Activated T-cell treated with anti-CD3 and anti-CD28 coated beads, Interleukin-2, amount 50 U/mL, for 72 hours (primary cell): Measurements from ENCODE around the gene TENM4. TPM values are rescaled to one million over a fixed set of nuclear protein-coding genes. Genes with fewer than 3 reads are reported as not detected.

ENCODE experiments used
- ATAC-seq, 2 donors: fragments of 150-1000 bp; cut with Tn5 transposase; replicated peaks in 1 of 2; 2 replicates each; pipeline ENCODE4 v1.10.0; 2021; ENCODE audit warnings: moderate library complexity in 2 of 2, mild to moderate bottlenecking in 1 of 2
- DNase-seq, 2 donors: peaks; one replicate each; pipeline ENCODE4 v3.0.0; 2021 to 2022; ENCODE audit warnings: mixed read lengths in 1 of 2
- H3K27ac Mint-ChIP-seq: one replicate; pipeline ENCODE4 v1.8.0; 2022; ENCODE audit warnings: mild to moderate bottlenecking, moderate library complexity, mixed read lengths
- H3K27me3 Mint-ChIP-seq: one replicate; pipeline ENCODE4 v1.8.0; 2022; ENCODE audit warnings: low read depth, mixed read lengths
- H3K36me3 Mint-ChIP-seq, 2 donors: one replicate each; pipeline ENCODE4 v1.8.0; 2022; ENCODE audit warnings: mixed read lengths in 2 of 2, mild to moderate bottlenecking in 1 of 2; ENCODE audit not compliant: insufficient read depth in 2 of 2
- H3K4me1 Mint-ChIP-seq: one replicate; pipeline ENCODE4 v1.8.0; 2022; ENCODE audit warnings: low read depth, mixed read lengths
- H3K4me3 Mint-ChIP-seq, 2 donors: one replicate each; pipeline ENCODE4 v1.8.0; 2022; ENCODE audit warnings: mild to moderate bottlenecking in 2 of 2, mixed read lengths in 2 of 2, moderate library complexity in 2 of 2
- H3K9me3 Mint-ChIP-seq, 2 donors: one replicate each; pipeline ENCODE4 v1.8.0; 2022; ENCODE audit warnings: mixed read lengths in 2 of 2
- total RNA-seq, 2 donors: library from RNA; stranded (reverse); gene quantifications; one replicate each; pipeline ENCODE4 v1.2.3, GENCODE V29; 2022

TENM4 gene
- total RNA-seq, 2 donors from 2014 or later: 0.21 TPM; not detected in 1

DNA sequence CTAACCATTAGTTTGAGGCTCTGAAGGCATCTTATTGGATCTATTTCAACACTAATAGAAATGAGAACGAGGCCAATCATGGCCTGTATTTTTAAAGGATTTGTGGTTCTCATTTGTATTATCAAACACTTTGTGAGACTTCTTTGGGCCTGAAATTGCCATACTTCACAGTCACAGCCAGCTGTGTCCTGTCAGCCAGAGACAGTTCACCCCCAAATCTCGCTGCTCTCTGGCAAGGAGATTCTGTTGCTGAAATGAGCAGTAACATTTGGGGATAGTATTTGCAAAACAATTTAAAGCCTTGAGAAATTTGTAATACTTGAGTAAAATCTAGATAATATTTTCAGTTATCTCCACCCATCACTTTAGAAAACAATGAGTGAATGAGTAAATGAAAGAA is 26.9 kb upstream of the TENM4 start:
- Mint-ChIP-seq H3K9me3 (no peaks in the 10 kb centered on the region), H3K4me1 (no peaks in the 10 kb centered on the region)
- no peak for ATAC-seq

DNA sequence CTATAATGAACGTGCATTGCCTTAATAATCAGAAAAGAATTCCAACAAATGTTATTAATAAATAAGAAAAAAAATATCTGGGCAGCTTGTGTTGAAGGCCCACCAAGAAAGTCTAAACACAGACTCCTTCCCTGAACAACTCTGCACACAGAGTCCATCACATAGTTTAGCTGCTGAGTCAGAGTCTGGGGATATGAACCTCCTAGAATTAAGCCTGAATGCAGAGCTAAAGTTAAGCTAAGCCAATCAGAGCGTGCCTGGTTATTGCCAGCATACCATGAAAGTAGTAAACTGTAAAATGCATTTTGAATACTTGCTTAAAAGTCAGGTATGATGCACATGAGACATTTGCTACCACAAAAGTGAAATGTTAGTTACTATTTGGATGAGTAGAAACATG is 25.6 kb upstream of the TENM4 start:
- Mint-ChIP-seq H3K27ac (no peak overlapping the region), H3K36me3 (no peaks in the 10 kb centered on the region), H3K9me3 (no peaks in the 10 kb centered on the region), H3K4me3 (no peak overlapping the region), H3K4me1 (no peaks in the 10 kb centered on the region), H3K27me3 (no peaks in the 10 kb centered on the region)
- DNase-seq: no peak
- ATAC-seq: no peak

More for the DNA sequence above, 26.9 kb upstream of the TENM4 start:
- no peak overlapping the region for H3K4me3 Mint-ChIP-seq
- H3K27ac Mint-ChIP-seq: no peak overlapping the region
- no peaks in the 10 kb centered on the region for H3K27me3 Mint-ChIP-seq
- no peaks in the 10 kb centered on the region for H3K36me3 Mint-ChIP-seq
- no peak for DNase-seq

DNA sequence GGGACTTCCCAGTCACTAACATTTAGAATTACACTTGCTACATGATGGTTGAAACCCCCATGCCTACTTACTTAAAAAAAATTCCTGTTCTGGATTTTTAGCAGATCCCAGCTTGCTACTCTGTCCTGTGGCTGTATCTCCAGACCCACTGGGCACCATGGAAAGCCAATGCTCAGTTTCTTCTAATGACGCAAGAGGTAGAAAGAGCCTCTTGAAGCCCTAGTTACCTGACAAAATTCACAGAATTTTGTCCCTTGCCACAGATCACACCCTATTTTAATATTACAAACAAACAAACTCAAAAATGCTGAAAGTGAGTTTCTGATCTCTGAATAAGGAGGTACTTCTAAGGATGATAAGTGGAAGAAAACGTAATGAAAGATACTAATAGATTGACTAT is 24.3 kb upstream of the TENM4 start:
- H3K27me3 Mint-ChIP-seq: no peaks in the 10 kb centered on the region
- no peak for ATAC-seq
- H3K27ac Mint-ChIP-seq: no peak overlapping the region
- DNase-seq: no peak
- H3K9me3 Mint-ChIP-seq: no peaks in the 10 kb centered on the region
- H3K36me3 Mint-ChIP-seq: no peaks in the 10 kb centered on the region
- H3K4me1 Mint-ChIP-seq: no peaks in the 10 kb centered on the region
- H3K4me3 Mint-ChIP-seq: no peak overlapping the region

DNA sequence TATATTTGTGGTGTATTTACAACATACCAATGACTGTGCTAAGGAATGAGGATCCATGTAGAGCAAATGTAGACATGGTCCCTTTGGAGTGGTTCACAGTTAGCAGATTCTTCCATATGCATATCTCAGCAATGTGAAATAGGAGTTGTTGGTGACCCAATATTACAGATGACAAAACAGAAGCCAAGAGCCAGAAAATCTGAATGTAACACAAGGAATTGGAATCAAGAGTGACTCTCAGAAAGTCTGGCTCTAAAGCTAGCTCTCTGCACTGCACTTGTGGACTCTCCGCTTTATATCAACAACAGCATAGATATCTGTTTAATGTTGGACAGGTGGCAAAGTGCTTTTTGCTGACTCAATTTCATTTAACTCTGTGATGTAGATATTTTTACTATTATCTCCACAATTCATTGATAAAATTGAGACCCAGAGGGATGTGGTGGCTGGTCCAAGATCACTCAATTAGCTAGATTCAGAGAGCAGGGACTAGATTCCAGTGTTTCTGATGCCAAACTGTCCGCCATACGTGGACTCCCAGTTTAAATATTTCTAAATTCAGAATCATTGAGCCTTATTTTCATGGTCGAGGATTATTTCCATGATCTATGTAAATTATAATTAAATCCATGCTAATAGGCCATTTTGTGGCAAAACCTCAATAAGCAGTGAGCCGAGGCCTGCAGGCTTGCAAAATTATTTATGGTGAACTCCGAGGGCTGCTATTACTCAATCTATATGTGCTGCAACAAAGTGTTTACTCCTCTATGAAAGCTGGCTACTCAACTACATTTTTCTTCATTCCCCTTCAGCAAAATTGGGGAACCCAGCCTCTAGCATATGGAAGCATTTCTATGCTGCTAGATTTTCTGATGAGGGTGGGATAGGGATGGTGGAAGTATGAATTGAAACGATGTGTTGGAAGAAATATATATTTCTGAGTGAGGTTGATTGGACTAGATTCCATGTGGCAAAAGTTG is 21.1 kb upstream of the TENM4 start:
- no peaks in the 10 kb centered on the region for H3K27me3 Mint-ChIP-seq
- ATAC-seq (no peak), DNase-seq (no peak)
- no peaks in the 10 kb centered on the region for H3K4me1 Mint-ChIP-seq
- no peaks in the 10 kb centered on the region for H3K36me3 Mint-ChIP-seq
- no peak overlapping the region for H3K27ac Mint-ChIP-seq
- no peaks in the 10 kb centered on the region for H3K9me3 Mint-ChIP-seq
- no peak overlapping the region for H3K4me3 Mint-ChIP-seq

DNA sequence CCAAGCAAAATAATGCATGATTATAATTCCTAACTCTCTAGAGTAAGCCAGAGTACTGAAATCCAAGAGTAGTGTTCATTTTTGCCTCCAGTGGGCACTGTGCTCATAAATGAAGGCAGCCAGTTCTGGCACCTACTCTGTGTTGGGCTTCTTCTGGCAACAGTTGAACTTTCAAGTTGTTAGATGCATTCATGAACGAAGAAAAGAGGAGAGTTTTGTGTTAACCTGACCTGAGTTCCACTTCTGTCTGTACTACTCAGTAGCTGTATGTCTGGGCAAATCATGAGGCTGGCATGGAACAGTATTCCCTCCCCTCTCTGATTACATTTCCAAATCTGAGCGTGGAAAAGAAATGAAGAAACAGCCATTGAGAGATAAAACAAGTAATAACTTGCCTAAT is 20.3 kb upstream of the TENM4 start:
- DNase-seq: no peak
- no peak for ATAC-seq
- H3K9me3 Mint-ChIP-seq: no peaks in the 10 kb centered on the region

DNA sequence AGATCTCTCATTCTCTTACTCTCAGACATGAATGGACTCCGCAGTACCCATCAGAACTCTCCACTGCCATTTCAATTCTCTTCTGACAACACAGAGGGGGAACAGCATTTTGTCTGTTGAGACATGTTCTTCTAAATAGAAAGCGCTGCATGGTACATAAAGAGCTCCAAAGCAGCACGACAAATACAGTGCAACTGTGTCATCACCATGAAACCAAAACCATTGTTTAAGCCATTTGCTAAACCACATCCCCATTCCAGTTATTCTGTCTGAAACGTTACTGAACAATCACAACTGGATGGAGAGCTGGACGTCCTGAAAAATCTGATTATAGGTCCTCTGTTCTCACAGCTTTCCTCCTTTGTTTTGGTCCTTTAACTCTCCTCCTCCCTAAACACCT is 17.9 kb upstream of the TENM4 start:
- no peaks in the 10 kb centered on the region for H3K27me3 Mint-ChIP-seq
- DNase-seq (no peak), ATAC-seq (no peak)
- H3K36me3 Mint-ChIP-seq: no peaks in the 10 kb centered on the region
- H3K9me3 Mint-ChIP-seq: no peaks in the 10 kb centered on the region
- H3K4me3 Mint-ChIP-seq: no peak overlapping the region
- H3K27ac Mint-ChIP-seq: no peak overlapping the region
- no peaks in the 10 kb centered on the region for H3K4me1 Mint-ChIP-seq

More for the DNA sequence above, 20.3 kb upstream of the TENM4 start:
- Mint-ChIP-seq H3K27ac (no peak overlapping the region), H3K36me3 (no peaks in the 10 kb centered on the region), H3K4me1 (no peaks in the 10 kb centered on the region), H3K27me3 (no peaks in the 10 kb centered on the region), H3K4me3 (no peak overlapping the region)

DNA sequence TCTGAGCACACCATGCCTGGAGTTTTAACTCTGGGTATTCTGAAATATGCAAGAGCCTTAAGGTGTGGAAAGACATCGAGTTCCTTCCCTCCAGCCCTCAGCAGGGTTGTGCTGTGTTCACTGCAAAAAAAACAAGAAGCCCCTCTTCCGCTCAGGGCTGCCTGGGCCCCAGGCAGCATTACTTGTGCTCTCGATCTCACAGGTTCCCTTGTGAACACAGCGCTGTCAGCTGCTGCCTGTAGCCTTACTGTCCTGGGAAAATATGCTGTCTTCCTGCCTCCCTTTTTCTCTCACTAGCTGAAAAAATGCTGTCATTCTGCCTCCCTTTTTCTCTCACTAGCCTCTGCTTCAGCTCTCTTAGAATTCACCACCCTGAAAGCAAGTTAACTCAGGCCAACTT is 15.7 kb upstream of the TENM4 start:
- H3K27ac Mint-ChIP-seq: no peak overlapping the region
- no peaks in the 10 kb centered on the region for H3K4me1 Mint-ChIP-seq
- H3K9me3 Mint-ChIP-seq: no peaks in the 10 kb centered on the region
- no peak for DNase-seq
- no peaks in the 10 kb centered on the region for H3K36me3 Mint-ChIP-seq
- H3K27me3 Mint-ChIP-seq: no peaks in the 10 kb centered on the region
- H3K4me3 Mint-ChIP-seq: no peak overlapping the region
- ATAC-seq: no peak

DNA sequence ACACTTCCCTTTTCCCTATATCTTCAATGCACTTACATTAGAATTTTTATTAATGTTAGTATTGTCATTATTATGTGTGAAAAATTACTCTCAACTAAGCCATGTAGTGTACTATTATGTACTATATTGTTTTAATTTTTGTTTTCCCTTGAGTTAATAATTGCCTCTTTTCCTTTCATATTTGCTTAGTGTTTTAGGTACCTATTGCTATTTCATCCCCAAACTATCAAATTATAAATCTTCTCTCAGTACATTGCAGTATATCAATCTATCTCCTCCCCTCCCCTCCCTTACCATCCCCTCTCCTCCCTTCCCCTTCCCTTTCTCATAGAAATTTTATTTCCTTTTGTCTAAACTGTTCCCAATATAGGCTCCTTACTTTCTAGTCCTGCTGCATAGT is 12.8 kb upstream of the TENM4 start:
- no peak overlapping the region for H3K27ac Mint-ChIP-seq
- no peaks in the 10 kb centered on the region for H3K36me3 Mint-ChIP-seq
- no peak for ATAC-seq
- no peak overlapping the region for H3K4me3 Mint-ChIP-seq
- no peaks in the 10 kb centered on the region for H3K4me1 Mint-ChIP-seq
- DNase-seq: no peak
- no peaks in the 10 kb centered on the region for H3K27me3 Mint-ChIP-seq
- H3K9me3 Mint-ChIP-seq: no peaks in the 10 kb centered on the region

DNA sequence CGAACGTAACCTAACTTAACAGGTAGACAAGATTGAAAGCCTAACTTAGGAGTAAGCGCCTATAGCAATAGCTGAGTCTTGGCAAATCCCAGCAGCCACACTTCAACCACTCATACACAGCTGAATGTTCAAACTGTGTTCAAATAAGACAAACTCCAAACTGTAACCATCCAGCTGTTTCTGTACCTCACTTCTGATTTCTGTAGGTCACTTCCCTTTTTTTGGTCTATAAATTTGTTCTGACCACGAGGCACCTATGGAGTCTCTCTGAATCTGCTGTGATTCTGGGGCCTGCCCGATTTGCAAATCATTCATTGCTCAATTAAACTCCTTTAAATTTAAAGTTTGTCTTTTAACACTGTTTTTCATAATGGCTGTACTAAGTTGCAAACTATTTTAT is 8.2 kb upstream of the TENM4 start:
- no peak overlapping the region for H3K4me3 Mint-ChIP-seq
- no peaks in the 10 kb centered on the region for H3K36me3 Mint-ChIP-seq
- DNase-seq: no peak
- H3K27ac Mint-ChIP-seq: no peak overlapping the region
- H3K9me3 Mint-ChIP-seq: peaks cover 0 to 3% of the 10 kb centered on the region in 2 donors
- H3K27me3 Mint-ChIP-seq: no peaks in the 10 kb centered on the region
- no peak for ATAC-seq
- H3K4me1 Mint-ChIP-seq: no peaks in the 10 kb centered on the region

DNA sequence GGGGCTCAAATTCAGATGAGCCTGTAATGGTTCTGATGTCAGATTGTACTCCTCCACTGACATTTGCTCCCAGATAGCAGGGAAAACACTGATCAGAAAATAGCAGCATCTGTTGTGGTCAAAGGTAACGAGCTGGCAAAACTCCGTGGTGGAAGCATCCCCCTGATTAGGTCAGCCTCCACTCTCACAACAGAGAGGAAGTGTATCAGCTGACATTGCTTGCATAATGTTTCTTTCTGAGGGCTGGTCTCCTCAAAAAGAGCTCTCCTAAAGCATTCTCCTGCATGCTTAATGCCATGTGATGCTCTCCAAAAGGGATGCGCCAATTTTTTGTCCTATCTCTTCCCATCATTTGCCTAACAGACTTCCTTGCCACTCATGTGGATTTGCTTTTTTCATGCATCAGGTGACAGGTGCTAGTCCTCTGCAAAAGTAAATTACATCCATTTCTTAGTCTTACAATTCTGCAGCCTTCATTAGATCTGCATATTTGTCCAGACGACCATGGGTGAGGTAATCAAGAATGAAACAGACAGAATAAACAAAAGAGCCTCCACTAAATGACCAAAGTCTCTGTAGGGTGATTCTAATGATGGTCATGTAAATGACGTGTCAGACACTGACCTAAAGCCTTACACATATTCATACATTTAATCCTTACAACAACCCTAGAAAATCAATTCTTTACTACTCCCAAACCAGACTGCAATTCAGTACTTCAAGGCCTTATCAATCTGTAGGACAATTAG is 6.4 kb upstream of the TENM4 start:
- DNase-seq (no peak), ATAC-seq (no peak)
- no peaks in the 10 kb centered on the region for H3K4me1 Mint-ChIP-seq
- peaks cover 0 to 4% of the 10 kb centered on the region in 2 donors for H3K9me3 Mint-ChIP-seq
- no peak overlapping the region for H3K27ac Mint-ChIP-seq
- H3K4me3 Mint-ChIP-seq: no peak overlapping the region
- H3K27me3 Mint-ChIP-seq: peaks cover 17% of the 10 kb centered on the region
- no peaks in the 10 kb centered on the region for H3K36me3 Mint-ChIP-seq

DNA sequence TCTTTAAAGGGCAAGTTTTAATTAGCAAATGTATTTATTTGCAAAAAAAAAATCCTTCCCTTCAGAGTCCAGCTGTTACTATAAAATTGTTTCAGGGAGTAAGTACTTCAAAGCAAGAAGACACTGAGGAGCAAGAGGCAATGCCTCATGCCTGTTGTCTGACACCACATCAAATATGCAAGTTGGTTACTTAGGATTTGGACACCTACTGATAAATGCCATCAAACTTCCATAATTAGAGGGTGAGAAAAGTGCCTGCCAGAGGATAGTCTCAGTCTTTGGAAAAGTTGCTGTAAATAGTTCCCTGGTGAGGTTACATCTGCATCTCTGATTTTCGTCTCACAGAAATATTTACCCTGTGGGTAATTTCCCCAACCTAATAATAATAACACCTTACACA is 4.1 kb upstream of the TENM4 start:
- Mint-ChIP-seq H3K27me3 (peaks cover 33% of the 10 kb centered on the region), H3K27ac (no peak overlapping the region), H3K4me1 (no peaks in the 10 kb centered on the region), H3K36me3 (peaks cover 2 to 3% of the 10 kb centered on the region in 2 donors), H3K9me3 (peaks cover 0 to 4% of the 10 kb centered on the region in 2 donors), H3K4me3 (no peak overlapping the region)
- ATAC-seq (no peak), DNase-seq (no peak)

DNA sequence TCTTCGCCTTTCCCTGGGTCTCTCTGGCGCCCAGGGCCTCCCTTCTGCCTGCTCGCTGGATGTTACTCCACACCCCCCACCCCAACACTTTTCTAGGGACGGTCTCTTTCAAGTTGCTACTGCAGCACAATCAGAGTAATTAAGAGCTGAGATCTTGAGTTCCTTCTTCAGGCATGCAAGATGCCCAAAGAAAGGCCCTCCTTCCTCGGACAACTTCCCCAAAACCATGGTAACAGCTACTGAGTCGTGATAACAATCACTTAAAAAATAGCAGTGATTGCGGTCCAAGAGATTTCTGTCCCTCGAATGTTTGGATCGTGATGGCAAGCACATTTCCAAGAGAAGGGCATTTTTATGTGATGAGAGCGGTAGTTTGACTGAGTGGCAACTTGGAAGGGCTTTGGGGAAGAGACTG is 638 bp upstream of the TENM4 start:
- Mint-ChIP-seq H3K9me3 (peaks cover 0 to 1% of the 10 kb centered on the region in 2 donors), H3K27me3 (peaks cover 49% of the 10 kb centered on the region), H3K27ac (no peak overlapping the region), H3K36me3 (peaks cover 2 to 5% of the 10 kb centered on the region in 2 donors), H3K4me3 (peak overlapping the region; percentile 53 to 55), H3K4me1 (peaks cover 6% of the 10 kb centered on the region)
- no peak for DNase-seq
- no peak for ATAC-seq

DNA sequence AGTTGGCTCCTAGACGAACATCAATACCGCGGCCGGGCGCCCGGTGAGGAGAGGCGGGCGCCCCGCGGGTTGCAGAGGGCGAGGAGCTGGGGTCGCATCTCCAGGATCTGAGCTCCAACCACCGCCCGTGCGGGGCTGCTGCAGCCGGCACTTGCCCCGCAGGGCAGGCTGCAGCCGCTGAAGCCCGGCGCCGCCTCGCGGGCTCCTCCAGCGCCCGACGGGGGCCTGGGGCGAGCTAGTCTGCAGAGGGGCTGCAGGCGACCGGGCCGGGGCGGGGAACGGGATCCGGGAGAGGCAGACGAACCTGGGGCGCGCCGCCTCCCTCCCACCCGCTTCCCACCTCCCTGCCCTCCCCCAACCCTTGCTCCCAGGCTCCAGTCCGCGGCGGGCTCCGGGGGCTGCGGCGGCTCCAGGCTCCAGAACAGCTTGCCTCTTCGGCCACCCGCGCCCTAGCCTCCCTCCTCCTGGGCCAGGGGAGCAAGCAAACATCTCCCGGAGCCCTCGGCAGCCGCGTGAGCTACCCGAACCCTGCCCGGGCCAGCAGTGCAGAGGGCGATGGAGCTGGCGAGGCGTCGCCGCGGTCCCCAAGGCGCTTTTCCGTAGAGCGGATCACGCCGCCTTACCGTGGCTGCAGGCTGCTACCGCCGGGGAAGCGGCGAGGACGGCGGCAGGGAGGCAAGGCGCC is 802 bp downstream of the TENM4 start:
- no peak for DNase-seq
- peaks cover 6% of the 10 kb centered on the region for H3K4me1 Mint-ChIP-seq
- H3K4me3 Mint-ChIP-seq: peak overlapping the region in 1 of 2 donors; percentile 48
- H3K36me3 Mint-ChIP-seq: peaks cover 2 to 5% of the 10 kb centered on the region in 2 donors
- peaks cover 62% of the 10 kb centered on the region for H3K27me3 Mint-ChIP-seq
- H3K9me3 Mint-ChIP-seq: peaks cover 0 to 1% of the 10 kb centered on the region in 2 donors
- ATAC-seq: peak in 1 of 2 donors; percentile 7
- no peak overlapping the region for H3K27ac Mint-ChIP-seq
